Right lobe of liver (tissue), 6 donors: Measurements from ENCODE around the gene RBM39. TPM values are rescaled to one million over a fixed set of nuclear protein-coding genes. Genes with fewer than 3 reads are reported as not detected.
"Not testable (repeated sequence)": the region's sequence is repeated elsewhere in the genome, so short reads cannot be mapped to it uniquely, and the experiment has no call there.

Source experiments
- ATAC-seq, 4 donors: fragments of 200-7000 bp; cut with Tn5 transposase; one replicate each; pipeline ENCODE4 v1.9.1; 2020; ENCODE audit warnings: mild to moderate bottlenecking in 4 of 4, moderate library complexity in 4 of 4
- DNase-seq, 3 donors: peaks; one replicate each; pipeline ENCODE4 v3.0.0-alpha.2; 2020
- H3K27ac ChIP-seq, 3 donors: fragments of 200-600 bp; one replicate each; pipeline ENCODE4 v1.8.0; 2022
- H3K27me3 ChIP-seq, 2 donors: fragments of 200-600 bp; one replicate each; pipeline ENCODE4 v1.8.0; 2022
- H3K36me3 ChIP-seq, 4 donors: fragments of 200-600 bp; sonication (generic) in 1 of 4; one replicate each; pipeline versions ENCODE4 v1.5.1 to v1.8.0; 2017 to 2022; ENCODE audit warnings: control low read depth in 1 of 4
- H3K4me1 ChIP-seq, 4 donors: fragments of 200-600 bp; sonication (generic) in 1 of 4; one replicate each; pipeline versions ENCODE4 v1.5.1 to v1.8.0; 2017 to 2022; ENCODE audit warnings: control low read depth in 1 of 4
- H3K4me3 ChIP-seq, 3 donors: fragments of 200-600 bp; one replicate each; pipeline ENCODE4 v1.8.0; 2022
- H3K9me3 ChIP-seq, 4 donors: fragments of 200-600 bp; sonication (generic) in 1 of 4; one replicate each; pipeline versions ENCODE4 v1.5.1 to v1.8.0; 2017 to 2022; ENCODE audit warnings: control low read depth in 1 of 4
- POLR2A ChIP-seq: fragments of 450-650 bp; IDR thresholded peaks from one replicate; pipeline ENCODE4 v1.6.1; 2017; ENCODE audit warnings: antibody characterized with exemption, mild to moderate bottlenecking
- WGBS: methylation state at CpG from one replicate; pipeline ENCODE4 v1.1.6; 2018; ENCODE audit warnings: low coverage, low lambda C conversion rate; ENCODE audit not compliant: insufficient coverage; ENCODE audit errors: missing lambda C conversion rate; 5-methylcytosine and 5-hydroxymethylcytosine counted together
- intact Hi-C, 2 donors: fragments of 100-400 bp; cut with DNase I; formaldehyde crosslinking; loops; one replicate each; pipeline versions ENCODE4 v1.11.2 to v1.14.1; 2022
- total RNA-seq, 6 experiments: library from RNA; depleted of rRNA in 2 of 6; stranded (reverse); fragments of >200 nt in 2 of 6; fragmentation: NEBNext Ultra II Directional in 3 of 6; extraction: Animal tissue kit (Norgen Biotek cat#: 25700) in 3 of 6; gene quantifications; one replicate each; pipeline versions ENCODE4 v1.1.0 to v1.2.4, GENCODE V29; 2016 to 2023
- TF ChIP-seq, protein P1 (sequence below), 4 donors: fragments of 200-600 bp in 3 of 4; fragments of 450-650 bp in 1 of 4; IDR thresholded peaks; one replicate each; pipeline versions ENCODE4 v1.5.1 to v1.8.0; 2016 to 2022; ENCODE audit warnings: antibody characterized with exemption in 4 of 4, mild to moderate bottlenecking in 2 of 4
- donor health status: DM: no; HTN: yes; CAD: no.
- donor health status: DM: no; HTN: no; CAD: no.
- donor health status: DM: no; HTN: no; CAD: no.
- donor health status: DM: no; HTN: yes; CAD: no.
- donor health status: DM: no; HTN: yes; CAD: no.

RBM39 gene
- total RNA-seq, 6 experiments from 2014 or later: 86.4 to 166 (median 120) TPM

- Histone ChIP-seq H3K27ac (no peak overlapping the region), H3K4me1 (peaks cover 0 to 11% (median 4%) of the 10 kb centered on the region in 4 donors), H3K36me3 (no peaks in the 10 kb centered on the region), H3K9me3 (no peaks in the 10 kb centered on the region), H3K4me3 (no peak overlapping the region), H3K27me3 (no peaks in the 10 kb centered on the region)
- TF ChIP-seq, protein P1, sequence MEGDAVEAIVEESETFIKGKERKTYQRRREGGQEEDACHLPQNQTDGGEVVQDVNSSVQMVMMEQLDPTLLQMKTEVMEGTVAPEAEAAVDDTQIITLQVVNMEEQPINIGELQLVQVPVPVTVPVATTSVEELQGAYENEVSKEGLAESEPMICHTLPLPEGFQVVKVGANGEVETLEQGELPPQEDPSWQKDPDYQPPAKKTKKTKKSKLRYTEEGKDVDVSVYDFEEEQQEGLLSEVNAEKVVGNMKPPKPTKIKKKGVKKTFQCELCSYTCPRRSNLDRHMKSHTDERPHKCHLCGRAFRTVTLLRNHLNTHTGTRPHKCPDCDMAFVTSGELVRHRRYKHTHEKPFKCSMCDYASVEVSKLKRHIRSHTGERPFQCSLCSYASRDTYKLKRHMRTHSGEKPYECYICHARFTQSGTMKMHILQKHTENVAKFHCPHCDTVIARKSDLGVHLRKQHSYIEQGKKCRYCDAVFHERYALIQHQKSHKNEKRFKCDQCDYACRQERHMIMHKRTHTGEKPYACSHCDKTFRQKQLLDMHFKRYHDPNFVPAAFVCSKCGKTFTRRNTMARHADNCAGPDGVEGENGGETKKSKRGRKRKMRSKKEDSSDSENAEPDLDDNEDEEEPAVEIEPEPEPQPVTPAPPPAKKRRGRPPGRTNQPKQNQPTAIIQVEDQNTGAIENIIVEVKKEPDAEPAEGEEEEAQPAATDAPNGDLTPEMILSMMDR (IDR thresholded peaks at IDR 0.05): no peak
- TF ChIP-seq POLR2A: no peak
- intact Hi-C loops: no loop called here
- DNase-seq (no peak), ATAC-seq (no peak)
- WGBS: 69% methylated on average over 4 of the region's 4 CpGs
Observed at GRCh38 chr20:35766843-35767242, 24.8 kb upstream of the RBM39 start.

GRCh38 chr20:35764936-35765335, 22.9 kb upstream of the RBM39 start:
- intact Hi-C loops, ATAC-seq, H3K4me3 ChIP-seq, H3K27ac ChIP-seq, H3K9me3 ChIP-seq, DNase-seq, H3K36me3 ChIP-seq, H3K27me3 ChIP-seq: not testable (repeated sequence)
- peaks cover 0 to 11% (median 4%) of the 10 kb centered on the region in 4 donors for H3K4me1 ChIP-seq
- 100% methylated on average over 2 of the region's 2 CpGs for WGBS

- no peaks in the 10 kb centered on the region for H3K4me1 ChIP-seq
- intact Hi-C loops: no loop called here
- H3K27me3 ChIP-seq: no peaks in the 10 kb centered on the region
- TF ChIP-seq, protein P1 (IDR thresholded peaks at IDR 0.05): no peak
- TF ChIP-seq POLR2A: no peak
- no peaks in the 10 kb centered on the region for H3K9me3 ChIP-seq
- ATAC-seq (no peak), DNase-seq (no peak)
- WGBS: 92% methylated on average over 3 of the region's 3 CpGs
- no peaks in the 10 kb centered on the region for H3K36me3 ChIP-seq
- no peak overlapping the region for H3K4me3 ChIP-seq
- no peak overlapping the region for H3K27ac ChIP-seq
Observed at GRCh38 chr20:35762461-35762860, 20.4 kb upstream of the RBM39 start.

DNA sequence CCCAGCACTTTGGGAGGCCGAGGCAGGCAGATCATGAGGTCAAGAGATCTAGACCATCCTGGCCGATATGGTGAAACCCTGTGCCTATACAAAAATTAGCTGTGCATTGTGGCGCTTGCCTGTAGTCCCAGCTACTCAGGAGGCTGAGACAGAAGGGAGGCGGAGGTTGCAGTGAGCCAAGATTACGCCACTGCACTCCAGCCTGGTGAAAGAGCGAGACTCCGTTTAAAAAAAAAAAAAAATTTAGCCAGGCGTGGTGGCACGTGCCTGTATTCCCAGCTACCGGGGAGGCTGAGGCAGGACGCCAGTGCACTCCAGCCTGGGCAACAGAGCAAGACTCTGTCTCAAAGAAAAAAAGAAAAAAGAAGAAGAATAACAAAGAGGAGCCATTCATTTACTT, 19.5 kb upstream of the RBM39 start:
- DNase-seq, H3K27me3 ChIP-seq, H3K4me3 ChIP-seq, ATAC-seq, intact Hi-C loops, H3K9me3 ChIP-seq, H3K4me1 ChIP-seq, H3K27ac ChIP-seq, H3K36me3 ChIP-seq: not testable (repeated sequence)
- 85% methylated on average over 3 of the region's 11 CpGs for WGBS

GRCh38 chr20:35757098-35757705, 15.1 kb upstream of the RBM39 start:
- H3K4me3 ChIP-seq: no peak overlapping the region
- TF ChIP-seq POLR2A: no peak
- TF ChIP-seq, protein P1 (IDR thresholded peaks at IDR 0.05): no peak
- ATAC-seq (no peak), DNase-seq (no peak)
- H3K36me3 ChIP-seq: no peaks in the 10 kb centered on the region
- intact Hi-C loops: no loop called here
- no peaks in the 10 kb centered on the region for H3K4me1 ChIP-seq
- 71% methylated on average over 4 of the region's 4 CpGs for WGBS
- no peak overlapping the region for H3K27ac ChIP-seq
- no peaks in the 10 kb centered on the region for H3K27me3 ChIP-seq
- H3K9me3 ChIP-seq: no peaks in the 10 kb centered on the region
